DOHH2 (cell line): ENCODE measurements around the gene TMEM45A.

ENCODE experiments used
- H3F3A ChIP-seq: fragments of 200-600 bp; sonication (generic), shearing (Covaris generic); 2 replicates; pipeline ENCODE4 v1.6.0; 2016; ENCODE audit warnings: antibody characterized with exemption, mild to moderate bottlenecking; ENCODE audit not compliant: control insufficient read depth, insufficient read depth
- H3K27ac ChIP-seq: fragments of 200-600 bp; sonication (generic); 2 replicates; pipeline ENCODE4 v1.5.1; 2014; ENCODE audit warnings: low read depth, mild to moderate bottlenecking, low read length, moderate library complexity
- H3K27me3 ChIP-seq: fragments of 200-600 bp; sonication (generic); 2 replicates; pipeline ENCODE4 v1.6.1; 2014; ENCODE audit warnings: mild to moderate bottlenecking, low read length, mixed read lengths; ENCODE audit not compliant: control insufficient read depth
- H3K36me3 ChIP-seq: fragments of 200-600 bp; sonication (generic); 2 replicates; pipeline ENCODE4 v1.6.1; 2014; ENCODE audit warnings: mild to moderate bottlenecking, low read length, moderate library complexity, mixed read lengths; ENCODE audit not compliant: control insufficient read depth
- H3K4me1 ChIP-seq: fragments of 200-600 bp; sonication (generic); 2 replicates; pipeline ENCODE4 v1.6.1; 2014; ENCODE audit warnings: mild to moderate bottlenecking, low read length, mixed read lengths; ENCODE audit not compliant: control insufficient read depth
- H3K4me2 ChIP-seq: fragments of 200-600 bp; sonication (generic); 2 replicates; pipeline ENCODE4 v1.6.0; 2014; ENCODE audit warnings: mild to moderate bottlenecking, low read length, moderate library complexity
- H3K4me3 ChIP-seq: fragments of 200-600 bp; sonication (generic); 2 replicates; pipeline ENCODE4 v1.5.1; 2014; ENCODE audit warnings: mild to moderate bottlenecking, low read length, mixed read lengths
- H3K79me2 ChIP-seq: fragments of 200-600 bp; sonication (generic); 2 replicates; pipeline ENCODE4 v1.6.1; 2014; ENCODE audit warnings: mild to moderate bottlenecking, low read length, mixed read lengths; ENCODE audit not compliant: control insufficient read depth
- H3K9me2 ChIP-seq: fragments of 200-600 bp; sonication (generic); replicated peaks from 2 replicates; pipeline ENCODE4 v1.6.1; 2014; ENCODE audit warnings: mild to moderate bottlenecking, low read length, mixed read lengths; ENCODE audit not compliant: control insufficient read depth
- H3K9me3 ChIP-seq: fragments of 200-600 bp; sonication (generic); 2 replicates; pipeline ENCODE4 v1.6.1; 2014; ENCODE audit warnings: antibody characterized with exemption, low read length, mixed read lengths; ENCODE audit not compliant: control insufficient read depth, insufficient read depth
- H4K20me1 ChIP-seq: fragments of 200-600 bp; sonication (generic); 2 replicates; pipeline ENCODE4 v1.6.0; 2014; ENCODE audit warnings: low read depth, mild to moderate bottlenecking, antibody characterized with exemption, low read length, moderate library complexity; ENCODE audit not compliant: control insufficient read depth, insufficient read depth
- EZH2phosphoT487 ChIP-seq: fragments of 200-600 bp; sonication (generic); IDR thresholded peaks from 2 replicates; pipeline ENCODE4 v1.6.1; 2017; ENCODE audit warnings: borderline replicate concordance, mild to moderate bottlenecking, antibody characterized with exemption, low read length, moderate library complexity, mixed read lengths
- TF ChIP-seq, protein P1 (sequence below): fragments of 200-600 bp; sonication (generic); IDR thresholded peaks from one replicate; pipeline ENCODE4 v1.5.1; 2014; ENCODE audit warnings: antibody characterized with exemption, mild to moderate bottlenecking, low read depth, low read length; ENCODE audit not compliant: poor library complexity, severe bottlenecking

Gene TMEM45A

DNA sequence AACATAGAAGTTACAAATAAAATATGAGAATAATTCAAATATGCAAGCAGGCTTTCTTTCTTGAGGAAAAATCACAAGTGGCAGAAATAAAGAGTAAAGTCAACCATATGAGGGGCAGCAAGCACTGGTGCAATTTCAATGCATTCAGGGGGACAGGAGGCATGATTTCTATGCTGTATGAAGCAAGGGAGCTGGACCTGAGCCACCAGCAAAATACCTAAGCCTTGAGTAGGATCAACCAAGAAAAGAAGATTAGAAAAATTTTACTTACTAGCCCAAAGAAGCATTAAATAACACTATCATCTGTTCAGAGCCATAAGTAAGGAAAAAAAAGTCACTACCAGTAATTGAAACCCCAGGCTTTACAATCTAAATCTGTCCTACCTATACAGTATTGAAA lies 123.3 kb downstream of the TMEM45A start:
- no peaks in the 10 kb centered on the region for H3K27me3 ChIP-seq
- TF ChIP-seq, protein P1, sequence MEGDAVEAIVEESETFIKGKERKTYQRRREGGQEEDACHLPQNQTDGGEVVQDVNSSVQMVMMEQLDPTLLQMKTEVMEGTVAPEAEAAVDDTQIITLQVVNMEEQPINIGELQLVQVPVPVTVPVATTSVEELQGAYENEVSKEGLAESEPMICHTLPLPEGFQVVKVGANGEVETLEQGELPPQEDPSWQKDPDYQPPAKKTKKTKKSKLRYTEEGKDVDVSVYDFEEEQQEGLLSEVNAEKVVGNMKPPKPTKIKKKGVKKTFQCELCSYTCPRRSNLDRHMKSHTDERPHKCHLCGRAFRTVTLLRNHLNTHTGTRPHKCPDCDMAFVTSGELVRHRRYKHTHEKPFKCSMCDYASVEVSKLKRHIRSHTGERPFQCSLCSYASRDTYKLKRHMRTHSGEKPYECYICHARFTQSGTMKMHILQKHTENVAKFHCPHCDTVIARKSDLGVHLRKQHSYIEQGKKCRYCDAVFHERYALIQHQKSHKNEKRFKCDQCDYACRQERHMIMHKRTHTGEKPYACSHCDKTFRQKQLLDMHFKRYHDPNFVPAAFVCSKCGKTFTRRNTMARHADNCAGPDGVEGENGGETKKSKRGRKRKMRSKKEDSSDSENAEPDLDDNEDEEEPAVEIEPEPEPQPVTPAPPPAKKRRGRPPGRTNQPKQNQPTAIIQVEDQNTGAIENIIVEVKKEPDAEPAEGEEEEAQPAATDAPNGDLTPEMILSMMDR: no peak
- no peak for TF ChIP-seq EZH2phosphoT487
- no peaks in the 10 kb centered on the region for H3K9me2 ChIP-seq
- H3K4me1 ChIP-seq: no peaks in the 10 kb centered on the region
- no peaks in the 10 kb centered on the region for H3F3A ChIP-seq
- no peak overlapping the region for H3K27ac ChIP-seq
- H3K4me3 ChIP-seq: no peak overlapping the region
- no peaks in the 10 kb centered on the region for H3K36me3 ChIP-seq
- no peaks in the 10 kb centered on the region for H3K9me3 ChIP-seq
- no peaks in the 10 kb centered on the region for H3K79me2 ChIP-seq
- no peak overlapping the region for H3K4me2 ChIP-seq
- H4K20me1 ChIP-seq: no peaks in the 10 kb centered on the region

DNA sequence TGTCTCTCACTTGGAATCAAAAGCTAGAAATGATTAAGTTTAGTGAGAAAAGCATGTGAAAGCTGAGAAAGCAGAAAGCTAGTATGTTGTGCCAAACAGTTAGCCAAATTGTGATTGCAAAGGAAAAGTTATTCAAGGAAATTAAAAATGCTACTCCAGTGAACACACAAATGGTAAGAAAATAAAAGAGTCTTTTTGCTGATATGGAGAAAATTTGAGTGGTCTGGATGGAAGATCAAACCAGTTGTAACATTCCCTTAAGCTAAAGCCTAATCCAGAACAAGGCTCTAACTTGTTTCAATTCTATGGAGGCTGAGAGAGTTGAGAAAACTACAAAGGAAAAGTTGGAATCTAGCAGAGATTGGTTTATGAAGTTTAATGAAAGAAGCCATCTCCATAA lies 128.8 kb downstream of the TMEM45A start:
- Histone ChIP-seq H3K9me3 (no peaks in the 10 kb centered on the region), H4K20me1 (no peaks in the 10 kb centered on the region), H3K9me2 (no peaks in the 10 kb centered on the region), H3K36me3 (no peaks in the 10 kb centered on the region), H3K4me1 (no peaks in the 10 kb centered on the region), H3K4me2 (no peak overlapping the region), H3K4me3 (no peak overlapping the region), H3K27me3 (no peaks in the 10 kb centered on the region), H3F3A (no peaks in the 10 kb centered on the region), H3K79me2 (no peaks in the 10 kb centered on the region), H3K27ac (no peak overlapping the region)
- TF ChIP-seq, protein P1: no peak
- TF ChIP-seq EZH2phosphoT487: no peak
